GM19452 (cell line): ENCODE results near the gene CALML3.
"Not testable (repeated sequence)": the region's sequence is repeated elsewhere in the genome, so short reads cannot be mapped to it uniquely, and the experiment has no call there.

Source experiments
- ATAC-seq: cut with Tn5 transposase; IDR thresholded peaks from one replicate; pipeline ENCODE4 v1.9.1; 2021; ENCODE audit not compliant: unreplicated experiment

The CALML3 gene

GRCh38 chr10:5552376-5553321, 27.9 kb downstream of the CALML3 start:
- ATAC-seq = no peak

GRCh38 chr10:5553400-5554170, 28.8 kb downstream of the CALML3 start:
- no peak for ATAC-seq

- no peak for ATAC-seq
Observed at GRCh38 chr10:5555021-5555510, 30.3 kb downstream of the CALML3 start.

- ATAC-seq = no peak
Observed at GRCh38 chr10:5555881-5556280, 31.1 kb downstream of the CALML3 start.

DNA sequence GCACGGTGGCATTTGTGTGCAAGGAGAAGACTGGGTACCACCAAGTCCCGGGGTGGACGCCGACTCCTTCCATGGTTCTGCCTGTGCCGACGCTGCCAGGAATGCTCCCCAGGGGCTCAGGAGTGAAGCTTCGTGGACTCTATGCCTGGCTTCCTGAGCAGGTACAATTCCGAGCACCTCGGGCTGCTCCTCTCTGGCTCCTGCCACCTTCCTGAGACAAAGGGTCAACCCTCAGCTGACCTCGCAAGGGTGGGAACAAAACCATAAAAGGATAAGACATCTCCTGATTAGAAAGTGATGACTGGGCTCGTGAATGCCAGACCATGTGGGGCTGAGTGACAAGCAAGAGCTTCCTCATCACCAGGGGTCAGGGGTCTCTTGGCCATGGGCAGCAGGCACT, 31.8 kb downstream of the CALML3 start:
- ATAC-seq = no peak

DNA sequence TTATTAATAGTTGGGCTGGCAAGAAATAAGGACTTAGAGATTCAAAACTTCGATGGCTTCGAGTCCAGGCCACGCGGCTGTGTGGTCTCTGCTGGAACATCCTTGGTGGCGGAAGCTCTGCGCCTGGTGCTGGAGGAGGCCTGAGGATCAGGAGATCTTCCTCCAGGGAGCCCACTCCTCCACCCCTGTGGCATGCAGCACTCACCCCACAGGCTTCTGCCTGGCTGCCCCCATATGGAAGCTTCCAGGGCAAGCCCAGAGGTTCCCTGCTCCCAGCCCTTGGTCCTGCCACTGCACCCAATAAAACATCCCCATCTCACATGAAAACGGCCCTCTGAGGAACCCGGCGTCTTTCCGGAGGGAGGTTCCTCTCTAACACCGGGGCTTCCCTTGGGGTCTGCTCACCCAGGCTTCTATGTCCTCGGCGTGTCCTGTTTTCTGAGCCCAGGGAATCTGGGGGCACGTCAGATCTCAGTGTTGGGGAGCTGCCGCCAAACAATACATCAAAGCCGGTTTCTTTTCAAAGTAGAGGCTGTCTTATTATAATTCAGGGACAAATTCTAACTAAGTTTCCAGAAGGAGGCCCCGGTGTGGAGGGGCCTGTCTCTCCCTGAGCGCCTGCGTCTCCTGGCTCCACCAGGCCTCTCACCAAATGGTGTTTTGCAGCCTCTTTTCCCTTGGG, 32.4 kb downstream of the CALML3 start:
- ATAC-seq = no peak

GRCh38 chr10:5557799-5558771, 33.3 kb downstream of the CALML3 start:
- no peak for ATAC-seq

- not testable (repeated sequence) for ATAC-seq
Observed at GRCh38 chr10:5559022-5559421, 34.3 kb downstream of the CALML3 start.

DNA sequence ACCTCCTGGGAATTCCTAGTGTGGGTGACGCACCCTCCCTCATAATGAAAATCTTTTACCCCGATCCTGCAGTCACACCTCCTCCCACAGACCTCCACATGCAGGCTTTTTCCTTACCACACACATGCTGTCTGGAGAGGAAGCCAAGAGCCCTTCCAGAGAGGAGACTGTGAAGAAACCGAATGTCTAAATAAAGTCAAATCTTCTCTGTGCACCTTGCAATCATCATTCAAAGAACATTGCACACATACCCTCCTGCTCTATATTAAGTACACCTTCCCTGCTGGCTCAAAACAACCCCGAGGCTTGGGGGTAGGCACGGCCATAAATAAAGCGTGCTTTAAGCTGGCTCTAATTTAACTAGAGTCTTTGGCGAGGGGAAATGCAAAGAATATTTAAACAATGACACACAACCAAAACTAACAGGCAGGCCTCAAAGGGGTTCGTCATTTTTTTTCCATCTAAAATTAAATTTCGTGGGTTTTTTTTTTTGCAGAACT, 34.9 kb downstream of the CALML3 start:
- no peak for ATAC-seq

- no peak for ATAC-seq
Observed at GRCh38 chr10:5560142-5560816, 35.5 kb downstream of the CALML3 start.

DNA sequence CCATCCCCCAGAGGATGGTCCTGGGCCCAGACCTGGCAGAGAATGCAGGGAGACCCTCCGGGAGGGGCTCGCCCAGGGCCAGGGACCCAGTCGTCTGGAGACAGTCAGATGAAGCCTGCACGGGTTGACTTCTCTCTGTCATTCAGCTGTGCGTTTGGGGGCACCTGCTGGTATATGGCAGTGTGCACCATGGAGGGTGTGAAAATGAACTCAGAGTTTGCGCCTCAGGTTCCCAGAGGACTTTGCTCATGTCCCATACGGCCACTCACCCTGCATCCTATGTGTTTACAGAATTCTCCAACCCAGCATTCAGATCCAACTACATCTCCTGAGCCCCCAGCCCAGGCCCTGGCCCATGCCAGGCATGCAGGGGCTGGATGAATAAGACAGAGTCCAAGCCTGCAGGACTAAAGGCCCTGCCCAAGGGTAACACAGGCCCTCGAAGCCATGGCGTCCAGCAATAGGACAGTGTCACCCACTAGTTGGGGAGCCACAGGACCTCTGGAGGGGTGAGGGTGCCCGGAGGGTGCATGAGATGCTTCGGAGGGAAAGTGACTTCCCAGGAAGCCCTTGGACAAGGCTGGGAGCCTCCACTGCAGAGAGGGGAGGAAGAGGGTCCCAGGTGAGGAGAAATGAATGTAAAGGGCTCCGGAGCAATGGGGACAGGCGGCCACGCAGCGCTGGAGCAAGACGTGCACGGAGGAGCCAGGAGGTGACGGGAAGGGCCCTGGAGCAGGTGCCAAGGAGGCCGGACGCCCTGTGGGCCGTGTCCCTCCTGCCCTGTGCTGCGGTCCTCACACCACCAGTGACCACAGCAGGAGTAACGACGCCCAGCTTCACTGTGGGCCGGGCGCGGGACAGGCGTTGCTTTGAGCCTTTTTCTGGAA, 36.3 kb downstream of the CALML3 start:
- ATAC-seq = no peak

GRCh38 chr10:5561704-5562645, 37.2 kb downstream of the CALML3 start:
- ATAC-seq = no peak

GRCh38 chr10:5563321-5563961, 38.7 kb downstream of the CALML3 start:
- ATAC-seq = no peak

DNA sequence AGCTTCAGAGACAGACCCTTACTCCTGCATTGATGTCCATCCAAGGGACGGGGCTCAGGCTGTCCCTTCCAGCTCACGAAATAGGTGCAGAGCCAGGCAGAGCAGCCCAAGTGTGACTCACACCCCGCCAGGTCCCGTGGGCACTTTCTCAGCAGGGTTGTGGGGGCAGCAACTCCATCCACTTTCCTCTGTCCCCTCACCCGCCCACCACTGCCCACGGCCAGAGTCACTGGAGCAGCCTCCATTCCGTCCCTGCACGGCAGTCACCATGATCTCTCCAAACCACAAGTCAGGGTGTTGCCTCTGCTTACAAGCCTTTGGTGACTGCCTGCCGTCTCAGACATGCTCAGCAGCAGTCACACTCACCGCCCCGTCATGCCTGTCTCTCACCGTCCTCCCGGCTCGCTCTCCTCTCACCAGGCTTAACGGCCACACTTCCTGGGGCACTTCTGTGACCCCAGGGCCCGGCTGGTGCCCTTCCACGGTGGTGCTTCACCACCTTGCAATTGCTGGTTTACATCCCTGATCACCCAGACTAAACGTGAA, 39.3 kb downstream of the CALML3 start:
- no peak for ATAC-seq

GRCh38 chr10:5564537-5565204, 39.9 kb downstream of the CALML3 start:
- no peak for ATAC-seq

DNA sequence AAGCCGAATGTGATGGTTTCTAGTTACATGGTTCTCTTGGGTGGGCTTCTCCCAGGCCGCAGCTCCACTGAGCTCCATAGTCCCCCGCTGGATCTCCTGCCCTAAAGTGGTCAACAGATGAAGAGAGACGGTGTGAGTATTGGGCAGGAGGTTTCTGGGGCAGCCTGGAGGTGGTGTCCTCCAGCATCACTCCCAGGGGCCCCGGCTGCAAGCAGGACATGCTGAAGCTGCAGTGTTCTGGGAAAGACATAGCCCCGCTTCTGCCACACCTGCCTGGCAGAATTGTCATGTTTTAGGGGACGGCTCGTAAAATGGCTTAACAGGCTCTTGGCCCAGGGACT, 40.4 kb downstream of the CALML3 start:
- ATAC-seq = no peak
